Bronchial epithelial cell (primary cell): ENCODE data around the gene ALPK3. TPM values are rescaled to one million over a fixed set of nuclear protein-coding genes. Genes with fewer than 3 reads are reported as not detected.

Experiments used
- DNase-seq: peaks from one replicate; pipeline ENCODE4 v3.0.0-alpha.2; 2010; ENCODE audit warnings: low read depth
- FAIRE-seq: peaks from 2 replicates; lab custom pipeline; 2011; peaks lifted over from hg19 to GRCh38; lab: Jason Lieb, UNC
- H3K27me3 ChIP-seq: 2 replicates; pipeline ENCODE4 v1.5.1; 2011; ENCODE audit warnings: low read length; ENCODE audit not compliant: control insufficient read depth, insufficient read depth
- H3K36me3 ChIP-seq: 2 replicates; pipeline ENCODE4 v1.5.1; 2011; ENCODE audit warnings: low read length; ENCODE audit not compliant: control insufficient read depth, insufficient read depth
- H3K4me3 ChIP-seq: 2 replicates; pipeline ENCODE4 v1.5.1; 2011; ENCODE audit warnings: mild to moderate bottlenecking, low read depth, low read length, control low read depth
- CTCF ChIP-seq: IDR thresholded peaks from 2 replicates; pipeline ENCODE4 v1.5.1; 2011; ENCODE audit warnings: mild to moderate bottlenecking, moderate library complexity, low read length, control low read depth, inconsistent platforms; ENCODE audit not compliant: insufficient read depth, severe bottlenecking
- total RNA-seq: library from RNA; depleted of rRNA; stranded (reverse); fragments of >200 nt; gene quantifications from 2 replicates; pipeline ENCODE4 v1.2.1, GENCODE V29; 2014

ALPK3 gene
- total RNA-seq, 1 donor from 2014 or later = 0.26 TPM

GRCh38 chr15:84814916-84815315 is 2.2 kb upstream of the ALPK3 start:
- Histone ChIP-seq H3K4me3 (no peak overlapping the region), H3K27me3 (no peaks in the 10 kb centered on the region), H3K36me3 (no peaks in the 10 kb centered on the region)
- FAIRE-seq = no peak
- DNase-seq = no peak
- no peak for TF ChIP-seq CTCF

GRCh38 chr15:84817466-84818081 is 418 bp downstream of the ALPK3 start:
- DNase-seq (no peak), FAIRE-seq (no peak)
- H3K27me3 ChIP-seq = no peaks in the 10 kb centered on the region
- no peak overlapping the region for H3K4me3 ChIP-seq
- TF ChIP-seq CTCF = peak; percentile 2
- H3K36me3 ChIP-seq = no peaks in the 10 kb centered on the region

GRCh38 chr15:84818261-84819131 is 1.3 kb downstream of the ALPK3 start:
- Histone ChIP-seq H3K4me3 (no peak overlapping the region), H3K27me3 (no peaks in the 10 kb centered on the region)
- FAIRE-seq = peak; percentile 23

GRCh38 chr15:84819291-84819768 is 2.2 kb downstream of the ALPK3 start:
- Histone ChIP-seq H3K36me3 (no peaks in the 10 kb centered on the region), H3K4me3 (no peak overlapping the region), H3K27me3 (no peaks in the 10 kb centered on the region)
- no peak for TF ChIP-seq CTCF
- FAIRE-seq (peak; percentile 73), DNase-seq (no peak)

More at GRCh38 chr15:84818261-84819131, 1.3 kb downstream of the ALPK3 start:
- no peak for TF ChIP-seq CTCF
- no peaks in the 10 kb centered on the region for H3K36me3 ChIP-seq
- peak; percentile 40 for DNase-seq

- no peak for TF ChIP-seq CTCF
- FAIRE-seq = no peak
- no peak overlapping the region for H3K4me3 ChIP-seq
- no peak for DNase-seq
- H3K36me3 ChIP-seq = no peaks in the 10 kb centered on the region
- no peaks in the 10 kb centered on the region for H3K27me3 ChIP-seq
Observed at GRCh38 chr15:84819791-84820190, 2.6 kb downstream of the ALPK3 start.
